OCI-LY1 (cell line): ENCODE results near the gene RAB3D.

Experiments
- H2AFZ ChIP-seq: fragments of 200-600 bp; sonication (generic), shearing (Covaris generic); 2 replicates; pipeline ENCODE4 v1.6.0; 2014; ENCODE audit warnings: antibody characterized with exemption, mild to moderate bottlenecking, low read length
- H3F3A ChIP-seq: fragments of 200-600 bp; sonication (generic), shearing (Covaris generic); 2 replicates; pipeline ENCODE4 v1.6.0; 2014; ENCODE audit warnings: mild to moderate bottlenecking, antibody characterized with exemption, low read length, moderate library complexity; ENCODE audit not compliant: insufficient read depth
- H3K27ac ChIP-seq: fragments of 200-600 bp; sonication (generic); 2 replicates; pipeline ENCODE4 v1.5.1; 2014; ENCODE audit warnings: low read length, mixed run types, mild to moderate bottlenecking, low read depth; ENCODE audit not compliant: poor library complexity, severe bottlenecking
- H3K27me3 ChIP-seq: fragments of 200-600 bp; sonication (generic); 2 replicates; pipeline ENCODE4 v1.6.0; 2014; ENCODE audit warnings: antibody characterized with exemption, mild to moderate bottlenecking, low read length, moderate library complexity; ENCODE audit not compliant: insufficient read depth
- H3K36me3 ChIP-seq: fragments of 200-600 bp; sonication (generic); 2 replicates; pipeline ENCODE4 v1.6.1; 2014; ENCODE audit warnings: mild to moderate bottlenecking, antibody characterized with exemption, low read length, moderate library complexity, mixed read lengths; ENCODE audit not compliant: insufficient read depth
- H3K4me1 ChIP-seq: fragments of 200-600 bp; sonication (generic); 2 replicates; pipeline ENCODE4 v1.5.1; 2014; ENCODE audit warnings: mild to moderate bottlenecking, low read length, moderate library complexity; ENCODE audit not compliant: insufficient read depth, severe bottlenecking
- H3K4me2 ChIP-seq: fragments of 200-600 bp; sonication (generic), shearing (Covaris generic); 2 replicates; pipeline ENCODE4 v1.6.1; 2014; ENCODE audit warnings: low read length
- H3K4me3 ChIP-seq: fragments of 200-600 bp; sonication (generic); 2 replicates; pipeline ENCODE4 v1.5.1; 2014; ENCODE audit warnings: low read length, low read depth, mild to moderate bottlenecking, mixed read lengths; ENCODE audit not compliant: poor library complexity, severe bottlenecking
- H3K79me2 ChIP-seq: fragments of 200-600 bp; shearing (Covaris generic); 2 replicates; pipeline ENCODE4 v1.6.1; 2016; ENCODE audit warnings: mixed run types, low read length, mixed read lengths; ENCODE audit not compliant: insufficient read depth
- H3K9ac ChIP-seq: fragments of 200-600 bp; sonication (generic), shearing (Covaris generic); 2 replicates; pipeline ENCODE4 v1.6.1; 2014; ENCODE audit warnings: mild to moderate bottlenecking, low read length, mixed read lengths
- H3K9me2 ChIP-seq: fragments of 200-600 bp; sonication (generic), shearing (Covaris generic); 2 replicates; pipeline ENCODE4 v1.6.1; 2014; ENCODE audit warnings: low read depth, mild to moderate bottlenecking, low read length, mixed read lengths
- H3K9me3 ChIP-seq: fragments of 200-600 bp; shearing (Covaris generic); 2 replicates; pipeline ENCODE4 v1.6.1; 2014; ENCODE audit warnings: low read length, mixed read lengths
- H4K20me1 ChIP-seq: fragments of 200-600 bp; sonication (generic), shearing (Covaris generic); 2 replicates; pipeline ENCODE4 v1.6.0; 2016; ENCODE audit warnings: mild to moderate bottlenecking, low read length; ENCODE audit not compliant: insufficient read depth
- CTCF ChIP-seq: fragments of 200-600 bp; sonication (generic), shearing (Covaris generic); IDR thresholded peaks from 2 replicates; pipeline ENCODE4 v1.5.1; 2017; ENCODE audit warnings: mild to moderate bottlenecking, antibody characterized with exemption, low read length, moderate library complexity, mixed read lengths
- EZH2 ChIP-seq: fragments of 200-600 bp; sonication (generic), shearing (Covaris generic); IDR thresholded peaks from 2 replicates; pipeline ENCODE4 v1.8.0; 2017; ENCODE audit warnings: borderline replicate concordance, mixed run types, mild to moderate bottlenecking, antibody characterized with exemption, low read length, moderate library complexity, mixed read lengths

Gene RAB3D

GRCh38 chr19:11370744-11371143 is 31.3 kb upstream of the RAB3D start:
- H3F3A ChIP-seq: no peaks in the 10 kb centered on the region
- no peaks in the 10 kb centered on the region for H4K20me1 ChIP-seq
- peaks cover 5% of the 10 kb centered on the region; the same call in 1 of the 2 replicates for H3K36me3 ChIP-seq
- no peaks in the 10 kb centered on the region for H3K9me2 ChIP-seq
- peaks cover 13% of the 10 kb centered on the region for H3K4me1 ChIP-seq
- H2AFZ ChIP-seq: no peak overlapping the region
- TF ChIP-seq EZH2 (no peak), CTCF (no peak)
- H3K4me2 ChIP-seq: no peak overlapping the region
- H3K9ac ChIP-seq: no peak overlapping the region
- no peak overlapping the region for H3K27ac ChIP-seq
- no peaks in the 10 kb centered on the region for H3K9me3 ChIP-seq
- no peaks in the 10 kb centered on the region for H3K27me3 ChIP-seq
- H3K4me3 ChIP-seq: no peak overlapping the region
- H3K79me2 ChIP-seq: no peaks in the 10 kb centered on the region

DNA sequence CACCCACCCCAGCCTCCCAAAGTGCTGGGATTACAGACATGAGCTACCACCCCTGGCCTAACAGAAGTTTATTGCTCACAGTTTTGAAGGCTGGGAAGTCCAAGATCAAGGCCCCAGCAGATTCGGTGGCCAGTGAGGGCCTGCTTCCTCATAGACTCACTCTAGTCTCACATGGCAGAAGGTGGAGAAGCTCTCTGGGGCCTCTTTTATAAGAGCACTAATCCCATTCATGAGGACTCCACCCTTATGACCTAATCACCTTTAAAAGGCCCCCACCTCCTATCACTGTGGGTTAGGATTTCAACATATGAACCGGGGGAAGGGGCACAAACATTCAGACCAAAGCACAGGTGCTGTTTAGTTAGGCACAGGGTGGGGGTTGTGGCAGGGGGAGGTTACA is 28.1 kb upstream of the RAB3D start:
- Histone ChIP-seq H3K79me2 (no peaks in the 10 kb centered on the region), H3K9me3 (no peaks in the 10 kb centered on the region), H3K36me3 (peaks cover 3% of the 10 kb centered on the region; the same call in 1 of the 2 replicates), H3K9ac (no peak overlapping the region), H3K4me2 (no peak overlapping the region), H2AFZ (no peak overlapping the region), H3K27me3 (no peaks in the 10 kb centered on the region), H3K4me3 (no peak overlapping the region), H3K4me1 (no peaks in the 10 kb centered on the region), H4K20me1 (no peaks in the 10 kb centered on the region), H3K9me2 (no peaks in the 10 kb centered on the region), H3K27ac (no peak overlapping the region), H3F3A (no peaks in the 10 kb centered on the region)
- TF ChIP-seq CTCF (no peak), EZH2 (no peak)

DNA sequence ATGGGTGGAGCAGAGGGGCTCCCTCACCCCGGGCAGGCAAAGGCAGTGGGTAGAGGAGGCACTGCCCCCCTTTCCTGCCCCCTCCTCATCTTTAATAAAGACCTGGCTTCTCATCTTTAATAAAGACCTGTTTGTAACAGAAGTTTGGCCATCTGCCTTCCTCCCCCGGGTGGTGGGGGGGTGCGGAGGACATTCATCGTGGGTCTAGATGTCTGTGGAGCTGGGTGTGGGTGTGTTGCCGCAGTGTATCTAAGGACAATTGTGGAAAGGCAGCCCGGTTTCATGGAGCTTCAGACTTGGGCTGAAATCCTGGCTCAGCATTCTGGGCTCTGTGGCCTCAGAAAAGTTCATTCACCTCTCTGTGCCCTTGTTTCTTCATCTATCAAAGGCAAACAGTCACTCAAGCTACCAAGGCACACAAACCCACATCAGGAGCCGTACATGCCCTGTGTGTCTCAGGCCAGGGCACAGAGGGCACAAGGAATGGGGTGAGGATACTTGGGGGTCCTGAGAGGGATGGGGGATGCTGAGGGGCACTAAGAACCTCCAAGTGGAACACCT is 26.2 kb upstream of the RAB3D start:
- TF ChIP-seq CTCF (no peak), EZH2 (no peak)
- H3K9me2 ChIP-seq: no peaks in the 10 kb centered on the region
- no peak overlapping the region for H3K9ac ChIP-seq
- no peaks in the 10 kb centered on the region for H4K20me1 ChIP-seq
- H3K27ac ChIP-seq: no peak overlapping the region
- H3K4me2 ChIP-seq: no peak overlapping the region
- H3K36me3 ChIP-seq: peaks cover 3% of the 10 kb centered on the region; the same call in 1 of the 2 replicates
- H3K4me3 ChIP-seq: no peak overlapping the region
- H3K4me1 ChIP-seq: no peaks in the 10 kb centered on the region
- H2AFZ ChIP-seq: no peak overlapping the region
- H3K79me2 ChIP-seq: no peaks in the 10 kb centered on the region
- no peaks in the 10 kb centered on the region for H3K27me3 ChIP-seq
- no peaks in the 10 kb centered on the region for H3F3A ChIP-seq
- no peaks in the 10 kb centered on the region for H3K9me3 ChIP-seq
